Right lobe of liver (tissue), 6 donors: ENCODE measurements around the gene DYNC1LI1. TPM values are rescaled to one million over a fixed set of nuclear protein-coding genes. Genes with fewer than 3 reads are reported as not detected.

ENCODE experiments used
- ATAC-seq, 4 donors: fragments of 200-7000 bp; cut with Tn5 transposase; one replicate each; pipeline ENCODE4 v1.9.1; 2020; ENCODE audit warnings: mild to moderate bottlenecking in 4 of 4, moderate library complexity in 4 of 4
- DNase-seq, 3 donors: peaks; one replicate each; pipeline ENCODE4 v3.0.0-alpha.2; 2020
- H3K27ac ChIP-seq, 3 donors: fragments of 200-600 bp; one replicate each; pipeline ENCODE4 v1.8.0; 2022
- H3K27me3 ChIP-seq, 2 donors: fragments of 200-600 bp; one replicate each; pipeline ENCODE4 v1.8.0; 2022
- H3K36me3 ChIP-seq, 4 donors: fragments of 200-600 bp; sonication (generic) in 1 of 4; one replicate each; pipeline versions ENCODE4 v1.5.1 to v1.8.0; 2017 to 2022; ENCODE audit warnings: control low read depth in 1 of 4
- H3K4me1 ChIP-seq, 4 donors: fragments of 200-600 bp; sonication (generic) in 1 of 4; one replicate each; pipeline versions ENCODE4 v1.5.1 to v1.8.0; 2017 to 2022; ENCODE audit warnings: control low read depth in 1 of 4
- H3K4me3 ChIP-seq, 3 donors: fragments of 200-600 bp; one replicate each; pipeline ENCODE4 v1.8.0; 2022
- H3K9me3 ChIP-seq, 4 donors: fragments of 200-600 bp; sonication (generic) in 1 of 4; one replicate each; pipeline versions ENCODE4 v1.5.1 to v1.8.0; 2017 to 2022; ENCODE audit warnings: control low read depth in 1 of 4
- CTCF ChIP-seq, 4 donors: fragments of 200-600 bp in 3 of 4; fragments of 450-650 bp in 1 of 4; IDR thresholded peaks; one replicate each; pipeline versions ENCODE4 v1.5.1 to v1.8.0; 2016 to 2022; ENCODE audit warnings: antibody characterized with exemption in 4 of 4, mild to moderate bottlenecking in 2 of 4
- POLR2A ChIP-seq: fragments of 450-650 bp; IDR thresholded peaks from one replicate; pipeline ENCODE4 v1.6.1; 2017; ENCODE audit warnings: antibody characterized with exemption, mild to moderate bottlenecking
- WGBS: methylation state at CpG from one replicate; pipeline ENCODE4 v1.1.6; 2018; ENCODE audit warnings: low coverage, low lambda C conversion rate; ENCODE audit not compliant: insufficient coverage; ENCODE audit errors: missing lambda C conversion rate; 5-methylcytosine and 5-hydroxymethylcytosine counted together
- intact Hi-C, 2 donors: fragments of 100-400 bp; cut with DNase I; formaldehyde crosslinking; loops; one replicate each; pipeline versions ENCODE4 v1.11.2 to v1.14.1; 2022
- total RNA-seq, 6 experiments: library from RNA; depleted of rRNA in 2 of 6; stranded (reverse); fragments of >200 nt in 2 of 6; fragmentation: NEBNext Ultra II Directional in 3 of 6; extraction: Animal tissue kit (Norgen Biotek cat#: 25700) in 3 of 6; gene quantifications; one replicate each; pipeline versions ENCODE4 v1.1.0 to v1.2.4, GENCODE V29; 2016 to 2023
- donor health status: DM: no; HTN: yes; CAD: no.
- donor health status: DM: no; HTN: no; CAD: no.
- donor health status: DM: no; HTN: no; CAD: no.
- donor health status: DM: no; HTN: yes; CAD: no.
- donor health status: DM: no; HTN: yes; CAD: no.

DYNC1LI1 gene
- total RNA-seq, 6 experiments from 2014 or later = 7.6 to 16.9 (median 12.6) TPM

- peak; percentile 64 for TF ChIP-seq POLR2A
- TF ChIP-seq CTCF (IDR thresholded peaks at IDR 0.05) = no peak
- H3K4me1 ChIP-seq = peaks cover 0 to 20% (median 7%) of the 10 kb centered on the region in 4 donors
- ATAC-seq = peak; percentile 84 to 91 (median 86)
- DNase-seq = peak; percentile 88 to 89 (median 89)
- H3K4me3 ChIP-seq = peak within 1 kb of the TSS; percentile 94 to 98 (median 95)
- H3K9me3 ChIP-seq = no peaks in the 10 kb centered on the region
- H3K27ac ChIP-seq = peak within 1 kb of the TSS; percentile 90 to 98 (median 96)
- intact Hi-C loops = loop anchor here in 1 of 2 donors (10.0 kb wide), 1 partner anchor 162 kb away; no protein-coding TSS in a partner anchor
- no peaks in the 10 kb centered on the region for H3K27me3 ChIP-seq
- H3K36me3 ChIP-seq = no peaks in the 10 kb centered on the region
- under 1% methylated on average over 11 of the region's 61 CpGs for WGBS
Measured at GRCh38 chr3:32502118-32502945, 68.3 kb downstream of the DYNC1LI1 start, which contains the start of gene CMTM6. Gene CMTM6 (minus strand): TSS chr3:32502852. CDS start chr3:32502745, 107 bp downstream.

DNA sequence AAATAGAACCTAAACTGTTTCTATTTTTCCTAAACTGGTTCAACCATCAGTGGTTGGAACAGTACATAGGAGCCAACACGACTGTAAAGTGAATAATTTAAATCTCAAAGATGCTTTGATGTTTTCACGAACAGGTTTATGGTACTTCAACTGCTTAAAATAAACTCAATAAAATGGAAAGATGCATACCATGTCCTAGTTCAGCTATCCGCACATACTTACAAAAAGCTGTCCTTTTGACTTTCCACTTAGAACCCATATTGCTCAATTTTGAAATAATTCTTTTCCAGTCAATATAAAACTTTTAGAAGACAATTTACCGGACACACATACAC lies 68.9 kb downstream of the DYNC1LI1 start:
- Histone ChIP-seq H3K4me1 (peaks cover 0 to 20% (median 7%) of the 10 kb centered on the region in 4 donors), H3K9me3 (no peaks in the 10 kb centered on the region), H3K36me3 (no peaks in the 10 kb centered on the region), H3K4me3 (peak overlapping the region; percentile 94 to 98 (median 95)), H3K27me3 (no peaks in the 10 kb centered on the region), H3K27ac (peak overlapping the region; percentile 90 to 98 (median 96))
- intact Hi-C loops = loop anchor here in 1 of 2 donors (10.0 kb wide), 1 partner anchor 163 kb away; no protein-coding TSS in a partner anchor
- TF ChIP-seq CTCF (IDR thresholded peaks at IDR 0.05) (no peak), POLR2A (no peak)
- ATAC-seq = no peak
- WGBS = 1% methylated on average over 4 of the region's 4 CpGs
- no peak for DNase-seq

GRCh38 chr3:32500880-32501782 lies 69.5 kb downstream of the DYNC1LI1 start:
- DNase-seq = peak; percentile 57 to 78 (median 78)
- H3K36me3 ChIP-seq = no peaks in the 10 kb centered on the region
- TF ChIP-seq POLR2A = no peak
- TF ChIP-seq CTCF (IDR thresholded peaks at IDR 0.05) = no peak
- ATAC-seq = peak; percentile 22 to 62 (median 35)
- peak overlapping the region; percentile 94 to 98 (median 95) for H3K4me3 ChIP-seq
- H3K9me3 ChIP-seq = no peaks in the 10 kb centered on the region
- peak overlapping the region; percentile 90 to 98 (median 96) for H3K27ac ChIP-seq
- 17% methylated on average over 25 of the region's 25 CpGs for WGBS
- peaks cover 0 to 26% (median 8%) of the 10 kb centered on the region in 4 donors for H3K4me1 ChIP-seq
- intact Hi-C loops = loop anchor here in 1 of 2 donors (10.0 kb wide), 1 partner anchor 164 kb away; no protein-coding TSS in a partner anchor
- no peaks in the 10 kb centered on the region for H3K27me3 ChIP-seq

- H3K4me1 ChIP-seq = peaks cover 0 to 35% (median 12%) of the 10 kb centered on the region in 4 donors
- no peaks in the 10 kb centered on the region for H3K27me3 ChIP-seq
- DNase-seq = no peak
- no peaks in the 10 kb centered on the region for H3K9me3 ChIP-seq
- peak overlapping the region in 2 of 3 donors; percentile 90 to 96 for H3K27ac ChIP-seq
- no peak for TF ChIP-seq POLR2A
- no peak for TF ChIP-seq CTCF (IDR thresholded peaks at IDR 0.05)
- WGBS = 25% methylated on average over 2 of the region's 2 CpGs
- no peaks in the 10 kb centered on the region for H3K36me3 ChIP-seq
- H3K4me3 ChIP-seq = peak overlapping the region in 2 of 3 donors; percentile 95 to 98
- intact Hi-C loops = loop anchor here in 1 of 2 donors (10.0 kb wide), 1 partner anchor 165 kb away; no protein-coding TSS in a partner anchor
- ATAC-seq = no peak
Measured at GRCh38 chr3:32500231-32500630, 70.4 kb downstream of the DYNC1LI1 start.
